ENCODE measurements around the gene CFAP69. TPM values are rescaled to one million over a fixed set of nuclear protein-coding genes. Genes with fewer than 3 reads are reported as not detected.

CFAP69 gene
- total and polyA plus RNA-seq, 2 experiments from 2014 or later = 4.9 to 7.9 TPM

Small RNA genes lying within 50 kb of the gene (small RNA-seq; reads per million reads assigned to genes)
- not detected for gene RF00019 (ENCODE audit: low replicate concordance)

Other genes with a start within 250 kb of the CFAP69 start
- 14.7 and 17.1 TPM in 2 replicates for gene STEAP1, start 90.7 kb upstream of the CFAP69 start, total RNA-seq (2014; rRNA removed; shearing (Covaris generic))
- 14.9 and 15.0 TPM in 2 replicates for gene STEAP1, start 90.7 kb upstream of the CFAP69 start, polyA plus RNA-seq (2016; fragmentation: Nextera tagmentation; extraction: Ambion mirVana)
- gene STEAP2, start 33.4 kb upstream of the CFAP69 start, total RNA-seq (2014; rRNA removed; shearing (Covaris generic)) = 20.9 and 22.0 TPM in 2 replicates
- gene STEAP2, start 33.4 kb upstream of the CFAP69 start, polyA plus RNA-seq (2016; fragmentation: Nextera tagmentation; extraction: Ambion mirVana) = 10.4 and 13.1 TPM in 2 replicates
- gene FAM237B, start 76.1 kb downstream of the CFAP69 start, total RNA-seq (2014; rRNA removed; shearing (Covaris generic)) = 0.07 TPM in 1 of 2 replicates, not detected in the other
- gene FAM237B, start 76.1 kb downstream of the CFAP69 start, polyA plus RNA-seq (2016; fragmentation: Nextera tagmentation; extraction: Ambion mirVana) = 0.13 TPM in 1 of 2 replicates, not detected in the other
- 15.1 and 20.5 TPM in 2 replicates for gene GTPBP10, start 101.5 kb downstream of the CFAP69 start, total RNA-seq (2014; rRNA removed; shearing (Covaris generic))
- 17.9 and 23.0 TPM in 2 replicates for gene GTPBP10, start 101.5 kb downstream of the CFAP69 start, polyA plus RNA-seq (2016; fragmentation: Nextera tagmentation; extraction: Ambion mirVana)
- gene CLDN12, start 158.3 kb downstream of the CFAP69 start, total RNA-seq (2014; rRNA removed; shearing (Covaris generic)) = 48.5 and 52.1 TPM in 2 replicates
- 16.3 and 16.6 TPM in 2 replicates for gene CLDN12, start 158.3 kb downstream of the CFAP69 start, polyA plus RNA-seq (2016; fragmentation: Nextera tagmentation; extraction: Ambion mirVana)
- gene PTTG1IP2, start 224.5 kb downstream of the CFAP69 start, total RNA-seq (2014; rRNA removed; shearing (Covaris generic)) = not detected in 2 replicates
- not detected in 2 replicates for gene PTTG1IP2, start 224.5 kb downstream of the CFAP69 start, polyA plus RNA-seq (2016; fragmentation: Nextera tagmentation; extraction: Ambion mirVana)

Data from GM23338 (cell line).